Keratinocyte (primary cell): Measurements from ENCODE around the gene STXBP1. TPM values are rescaled to one million over a fixed set of nuclear protein-coding genes. Genes with fewer than 3 reads are reported as not detected.

Experiments used
- DNase-seq: peaks from one replicate; pipeline ENCODE4 v3.0.0-alpha.2; 2011; ENCODE audit warnings: low read depth, missing footprints, low spot score
- FAIRE-seq: peaks from 2 replicates; lab custom pipeline; 2011; peaks lifted over from hg19 to GRCh38; lab: Jason Lieb, UNC
- H2AFZ ChIP-seq: 2 replicates; pipeline ENCODE4 v1.6.0; 2012; ENCODE audit warnings: low read length, control low read depth, inconsistent platforms; ENCODE audit not compliant: control insufficient read depth
- H3K27ac ChIP-seq: 2 replicates; pipeline ENCODE4 v1.5.1; 2011; ENCODE audit warnings: low read length; ENCODE audit not compliant: control insufficient read depth, insufficient read depth
- H3K27me3 ChIP-seq: 3 replicates; pipeline ENCODE4 v1.6.0; 2011; ENCODE audit warnings: low read length; ENCODE audit not compliant: control insufficient read depth, insufficient read depth; ENCODE audit errors: extremely low read depth
- H3K36me3 ChIP-seq, 2 experiments: 2 replicates in 1 of 2; 3 replicates in 1 of 2; pipeline ENCODE4 v1.5.1; 2011; ENCODE audit warnings: low read length in 2 of 2, mild to moderate bottlenecking in 1 of 2; ENCODE audit not compliant: control insufficient read depth in 2 of 2, insufficient read depth in 2 of 2; ENCODE audit errors: extremely low read depth in 1 of 2
- H3K4me1 ChIP-seq: 3 replicates; pipeline ENCODE4 v1.5.1; 2011; ENCODE audit warnings: low read length; ENCODE audit not compliant: control insufficient read depth, insufficient read depth; ENCODE audit errors: extremely low read depth
- H3K4me2 ChIP-seq: 3 replicates; pipeline ENCODE4 v1.6.0; 2011; ENCODE audit warnings: low read depth, low read length; ENCODE audit not compliant: control insufficient read depth, insufficient read depth; ENCODE audit errors: extremely low read depth
- H3K4me3 ChIP-seq, 3 experiments: fragments of 200-600 bp in 1 of 3; sonication (generic) in 1 of 3; 2 replicates in 2 of 3; 3 replicates in 1 of 3; pipeline ENCODE4 v1.5.1; 2011 to 2016; ENCODE audit warnings: low read length in 3 of 3, mild to moderate bottlenecking in 3 of 3, control low read depth in 2 of 3, inconsistent platforms in 1 of 3, low read depth in 1 of 3, mixed read lengths in 1 of 3, mixed run types in 1 of 3, moderate library complexity in 1 of 3; ENCODE audit not compliant: control insufficient read depth in 2 of 3, insufficient read depth in 2 of 3; ENCODE audit errors: extremely low read depth in 1 of 3
- H3K79me2 ChIP-seq: 2 replicates; pipeline ENCODE4 v1.6.0; 2012; ENCODE audit warnings: low read length; ENCODE audit not compliant: control insufficient read depth, insufficient read depth
- H3K9ac ChIP-seq: 3 replicates; pipeline ENCODE4 v1.6.0; 2011; ENCODE audit warnings: low read length; ENCODE audit not compliant: control insufficient read depth, insufficient read depth; ENCODE audit errors: extremely low read depth
- H3K9me1 ChIP-seq: 3 replicates; pipeline ENCODE4 v1.6.0; 2011; ENCODE audit warnings: low read length; ENCODE audit not compliant: control insufficient read depth, insufficient read depth; ENCODE audit errors: extremely low read depth
- H3K9me3 ChIP-seq: 2 replicates; pipeline ENCODE4 v1.5.1; 2012; ENCODE audit warnings: low read depth, low read length; ENCODE audit not compliant: control insufficient read depth
- H4K20me1 ChIP-seq: 3 replicates; pipeline ENCODE4 v1.6.0; 2011; ENCODE audit warnings: low read length; ENCODE audit not compliant: control insufficient read depth, insufficient read depth; ENCODE audit errors: extremely low read depth
- EZH2 ChIP-seq: IDR thresholded peaks from one replicate; pipeline ENCODE4 v1.6.1; 2012; ENCODE audit warnings: inconsistent platforms, mild to moderate bottlenecking, low read length, moderate library complexity
- dilution Hi-C: fragments of 300-500 bp; cut with MboI; formaldehyde crosslinking; loops from one replicate; pipeline ENCODE4 v1.7.0; 2020; ENCODE audit warnings: low sequenced_read_pairs; ENCODE audit not compliant: extremely low pct_ligation_motif_present
- polyA plus RNA-seq, 5 experiments: library from polyadenylated mRNA; depleted of rRNA in 3 of 5; stranded (reverse) in 3 of 5; stranded (forward) in 1 of 5; unstranded in 1 of 5; fragments of >200 nt; gene quantifications; 1 replicate in 1 of 5; 2 replicates in 3 of 5; 3 replicates in 1 of 5; pipeline versions ENCODE4 v1.2.1 to v1.2.3, GENCODE V29; 2011 to 2012; ENCODE audit warnings: missing spikeins in 2 of 5, low read depth in 1 of 5, low replicate concordance in 1 of 5
- TF ChIP-seq, protein P1 (sequence below), 3 experiments: IDR thresholded peaks in 1 of 3; conservative IDR thresholded peaks in 1 of 3; optimal IDR thresholded peaks in 1 of 3; 2 replicates in 2 of 3; 3 replicates in 1 of 3; pipeline versions ENCODE3 to v1.5.1; 2011; ENCODE audit warnings: low read length in 3 of 3, mild to moderate bottlenecking in 3 of 3, moderate library complexity in 2 of 3, control low read depth in 1 of 3, inconsistent platforms in 1 of 3; ENCODE audit not compliant: insufficient read depth in 2 of 3; ENCODE audit errors: extremely low read depth in 1 of 3

The STXBP1 gene
- polyA plus RNA-seq, 1 donor (not counting 4 experiments of a cell fraction or from before 2014, with no cell fraction given): 17.1 TPM

DNA sequence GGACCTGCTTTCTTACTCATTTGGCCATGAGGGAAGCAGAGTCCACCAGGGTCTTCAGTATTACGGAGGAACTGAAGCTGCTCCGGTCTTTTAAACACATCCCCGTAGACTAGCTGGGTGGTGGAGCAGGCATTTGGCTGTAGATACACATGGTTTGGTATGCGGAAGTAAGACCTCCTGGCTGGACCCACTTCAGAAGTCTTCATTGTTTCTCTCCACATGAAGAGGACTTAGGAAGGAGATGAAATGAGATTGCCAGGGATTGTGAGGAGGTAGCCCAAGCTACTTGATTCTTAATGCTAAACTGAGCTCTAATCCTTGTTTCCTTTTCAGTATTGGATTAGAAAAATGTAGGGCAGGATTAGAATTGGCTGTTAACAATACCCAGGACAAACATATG lies 32.9 kb downstream of the STXBP1 start:
- FAIRE-seq: no peak
- peaks cover 3% of the 10 kb centered on the region for H3K9me1 ChIP-seq

DNA sequence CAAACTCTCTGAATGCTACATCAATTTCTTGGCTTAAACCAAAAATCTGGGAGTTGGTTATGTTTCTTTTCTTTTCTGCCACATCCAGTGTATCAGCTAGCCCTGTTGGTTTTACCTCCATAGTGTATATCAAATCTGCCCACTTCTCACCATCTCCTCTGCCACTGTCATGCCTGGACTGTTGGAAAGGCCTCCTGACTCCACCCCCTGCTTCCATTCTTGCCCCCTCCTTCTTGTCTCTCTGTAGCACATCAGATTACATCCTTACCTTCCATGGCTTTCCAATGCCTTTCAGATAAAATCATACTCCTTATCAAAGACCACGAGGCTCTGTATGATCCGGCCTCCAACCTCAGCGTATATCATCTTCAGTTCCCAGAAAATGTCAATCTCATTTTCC lies 35.4 kb downstream of the STXBP1 start:
- H3K4me1 ChIP-seq: no peaks in the 10 kb centered on the region
- H3K36me3 ChIP-seq: peaks cover 1 to 4% of the 10 kb centered on the region in 2 experiments
- FAIRE-seq: no peak
- dilution Hi-C loops: no loop called here
- H3K27me3 ChIP-seq: no peaks in the 10 kb centered on the region
- no peak overlapping the region for H3K9ac ChIP-seq
- TF ChIP-seq, protein P1, sequence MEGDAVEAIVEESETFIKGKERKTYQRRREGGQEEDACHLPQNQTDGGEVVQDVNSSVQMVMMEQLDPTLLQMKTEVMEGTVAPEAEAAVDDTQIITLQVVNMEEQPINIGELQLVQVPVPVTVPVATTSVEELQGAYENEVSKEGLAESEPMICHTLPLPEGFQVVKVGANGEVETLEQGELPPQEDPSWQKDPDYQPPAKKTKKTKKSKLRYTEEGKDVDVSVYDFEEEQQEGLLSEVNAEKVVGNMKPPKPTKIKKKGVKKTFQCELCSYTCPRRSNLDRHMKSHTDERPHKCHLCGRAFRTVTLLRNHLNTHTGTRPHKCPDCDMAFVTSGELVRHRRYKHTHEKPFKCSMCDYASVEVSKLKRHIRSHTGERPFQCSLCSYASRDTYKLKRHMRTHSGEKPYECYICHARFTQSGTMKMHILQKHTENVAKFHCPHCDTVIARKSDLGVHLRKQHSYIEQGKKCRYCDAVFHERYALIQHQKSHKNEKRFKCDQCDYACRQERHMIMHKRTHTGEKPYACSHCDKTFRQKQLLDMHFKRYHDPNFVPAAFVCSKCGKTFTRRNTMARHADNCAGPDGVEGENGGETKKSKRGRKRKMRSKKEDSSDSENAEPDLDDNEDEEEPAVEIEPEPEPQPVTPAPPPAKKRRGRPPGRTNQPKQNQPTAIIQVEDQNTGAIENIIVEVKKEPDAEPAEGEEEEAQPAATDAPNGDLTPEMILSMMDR (optimal IDR thresholded peaks at IDR 0.05 in 1 of 3, IDR thresholded peaks at IDR 0.05 in 1 of 3, conservative IDR thresholded peaks at IDR 0.05 in 1 of 3; ENCODE audit: extremely low read depth in 1 of 3, insufficient read depth in 2 of 3, low read length in 3 of 3): no peak
- TF ChIP-seq EZH2: no peak
- H3K4me2 ChIP-seq: no peak overlapping the region
- H3K79me2 ChIP-seq: no peaks in the 10 kb centered on the region
- H3K27ac ChIP-seq: no peak overlapping the region
- no peak overlapping the region for H3K4me3 ChIP-seq
- H3K9me1 ChIP-seq: peaks cover 3% of the 10 kb centered on the region
- H2AFZ ChIP-seq: no peak overlapping the region
- no peaks in the 10 kb centered on the region for H3K9me3 ChIP-seq
- no peaks in the 10 kb centered on the region for H4K20me1 ChIP-seq
- DNase-seq: no peak

More for the DNA sequence above, 32.9 kb downstream of the STXBP1 start:
- Histone ChIP-seq H3K27ac (no peak overlapping the region), H3K9me3 (no peaks in the 10 kb centered on the region), H3K36me3 (no peaks in the 10 kb centered on the region), H2AFZ (no peak overlapping the region), H3K9ac (no peak overlapping the region), H3K4me1 (no peaks in the 10 kb centered on the region), H4K20me1 (no peaks in the 10 kb centered on the region), H3K79me2 (peaks cover 5% of the 10 kb centered on the region), H3K4me3 (no peak overlapping the region), H3K4me2 (no peak overlapping the region), H3K27me3 (no peaks in the 10 kb centered on the region)
- no peak for TF ChIP-seq EZH2
- TF ChIP-seq, protein P1 (optimal IDR thresholded peaks at IDR 0.05 in 1 of 3, IDR thresholded peaks at IDR 0.05 in 1 of 3, conservative IDR thresholded peaks at IDR 0.05 in 1 of 3; ENCODE audit: extremely low read depth in 1 of 3, insufficient read depth in 2 of 3, low read length in 3 of 3): no peak
- no peak for DNase-seq
- dilution Hi-C loops: no loop called here
